GM21381 (cell line): Measurements from ENCODE around the gene CKM.
"Not testable (repeated sequence)": the region's sequence is repeated elsewhere in the genome, so short reads cannot be mapped to it uniquely, and the experiment has no call there.

Experiments
- ATAC-seq: cut with Tn5 transposase; IDR thresholded peaks from one replicate; pipeline ENCODE4 v1.9.1; 2021; ENCODE audit warnings: mild to moderate bottlenecking, moderate library complexity; ENCODE audit not compliant: unreplicated experiment

Gene CKM

DNA sequence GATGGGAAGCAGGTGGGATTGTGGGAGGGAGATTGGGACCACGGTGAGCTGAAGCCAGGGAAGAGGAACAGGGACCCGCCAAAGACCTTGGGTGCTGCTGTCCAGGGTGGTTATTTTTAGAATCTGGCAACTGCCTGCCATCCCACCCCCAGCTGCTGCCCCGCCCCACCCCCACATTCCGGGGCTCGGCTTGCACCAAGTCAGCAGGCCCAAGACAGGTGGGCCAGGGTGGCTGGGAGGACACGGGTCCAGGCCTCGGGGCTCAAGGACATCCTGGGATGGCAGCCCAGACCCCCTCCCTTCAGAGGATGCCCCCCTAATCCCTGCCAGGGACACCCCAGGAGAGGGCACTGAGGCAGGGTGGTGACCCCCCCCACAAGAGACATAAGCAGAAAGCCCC, 827 bp downstream of the CKM start:
- ATAC-seq: no peak

DNA sequence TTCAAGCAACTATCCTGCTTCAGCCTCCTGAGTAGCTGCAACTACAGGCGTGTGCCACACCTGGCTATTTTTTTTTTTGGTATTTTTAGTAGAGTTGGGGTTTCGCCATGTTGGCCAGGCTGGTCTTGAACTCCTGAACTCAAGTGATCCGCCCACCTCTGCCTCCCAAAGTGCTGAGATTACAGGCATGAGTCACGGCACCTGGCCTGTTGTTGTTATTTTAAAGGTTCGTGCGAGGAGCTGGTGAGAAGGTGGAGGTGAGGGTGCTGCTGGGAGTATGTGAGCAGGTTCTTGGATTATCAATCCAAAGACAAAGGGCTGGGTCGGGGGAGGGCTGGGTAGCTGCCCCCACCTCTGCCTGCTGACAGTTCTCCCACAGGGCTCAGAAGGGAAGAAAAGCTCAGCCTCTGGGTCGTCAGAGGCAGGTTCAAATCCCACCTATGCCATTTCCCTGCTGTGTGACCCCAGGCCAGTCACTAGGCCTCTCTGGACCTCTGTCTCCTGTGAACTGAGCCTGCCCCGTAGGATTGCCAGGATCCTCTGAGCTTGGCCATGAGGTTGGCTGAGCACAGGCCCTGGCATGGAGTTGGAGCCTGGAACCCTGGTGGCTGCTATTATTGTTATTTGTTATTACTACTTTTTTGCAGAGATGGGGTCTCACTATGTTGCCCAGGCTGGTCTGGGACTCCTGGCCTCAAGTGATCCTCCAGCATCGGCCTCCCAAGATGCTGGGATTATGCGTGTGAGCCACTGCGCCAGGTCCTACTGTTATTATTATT, 1.5 kb downstream of the CKM start:
- ATAC-seq: no peak

DNA sequence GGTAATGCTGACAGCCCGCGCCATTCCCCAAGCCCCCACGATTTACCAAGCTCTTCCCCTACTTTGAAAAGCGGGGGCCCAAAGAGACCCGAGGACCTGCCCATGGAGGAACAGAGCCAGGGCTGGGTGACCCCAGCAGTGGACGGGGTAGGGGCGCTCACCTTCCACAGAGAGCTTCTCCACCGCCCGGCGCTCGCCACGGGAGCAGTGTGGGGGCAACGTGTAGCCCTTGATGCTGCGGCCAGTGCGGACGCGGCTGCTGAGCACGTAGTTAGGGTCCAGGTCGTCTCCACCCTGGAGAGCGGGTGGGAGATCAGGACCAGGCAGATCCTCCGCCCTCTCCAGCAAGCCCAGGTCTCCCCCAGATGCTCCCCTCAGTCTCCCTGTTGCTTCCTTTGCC, 7.4 kb downstream of the CKM start:
- no peak for ATAC-seq

- ATAC-seq: no peak
Measured at GRCh38 chr19:45314708-45315245, 7.9 kb downstream of the CKM start.

- ATAC-seq: not testable (repeated sequence)
Measured at GRCh38 chr19:45312285-45312684, 10.4 kb downstream of the CKM start.

- no peak for ATAC-seq
Measured at GRCh38 chr19:45311621-45312020, 11.1 kb downstream of the CKM start.

DNA sequence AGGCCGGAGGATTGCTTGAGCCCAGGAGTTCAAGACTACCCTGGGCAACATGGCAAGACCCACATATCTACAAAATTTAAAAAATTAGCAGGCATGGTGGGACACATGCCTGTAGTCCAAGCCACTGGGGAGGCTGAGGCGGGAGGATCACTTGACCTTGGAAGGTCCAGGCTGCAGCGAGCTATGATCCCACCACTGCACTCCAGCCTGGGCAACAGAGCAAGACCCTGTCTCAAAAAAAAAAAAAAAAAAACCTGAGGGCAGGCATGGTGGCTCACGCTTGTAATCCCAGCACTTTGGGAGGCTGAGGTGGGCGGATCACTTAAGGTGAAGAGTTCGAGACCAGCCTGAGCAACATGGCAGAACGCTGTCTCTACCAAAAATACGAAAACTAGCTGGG, 13.4 kb downstream of the CKM start:
- not testable (repeated sequence) for ATAC-seq

GRCh38 chr19:45307361-45307760, 15.3 kb downstream of the CKM start:
- no peak for ATAC-seq

DNA sequence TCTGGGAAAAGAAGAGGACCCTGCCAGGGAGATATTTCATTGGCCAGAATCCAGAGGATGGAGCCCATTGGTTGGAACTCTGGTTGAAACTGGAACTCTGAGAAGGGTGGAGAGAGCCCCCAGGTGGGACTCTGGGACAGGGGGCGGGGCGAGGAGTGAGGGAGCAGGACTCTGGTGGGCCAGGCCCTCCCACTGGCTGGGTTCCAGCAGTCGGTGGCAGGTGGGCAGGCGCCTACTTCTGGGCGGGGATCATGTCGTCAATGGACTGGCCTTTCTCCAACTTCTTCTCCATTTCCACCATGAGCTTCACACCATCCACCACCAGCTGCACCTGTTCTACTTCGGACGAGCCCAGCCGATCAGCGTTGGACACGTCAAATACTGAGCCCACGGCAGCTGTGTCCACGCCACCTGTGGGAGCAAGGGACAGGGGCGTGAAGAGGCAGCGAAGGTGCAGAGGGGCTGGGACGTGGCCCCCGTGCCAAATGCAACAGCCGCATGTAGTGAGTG, 16.1 kb downstream of the CKM start:
- ATAC-seq: no peak

- ATAC-seq: no peak
Measured at GRCh38 chr19:45306040-45306439, 16.6 kb downstream of the CKM start.

GRCh38 chr19:45305421-45305820, 17.3 kb downstream of the CKM start:
- no peak for ATAC-seq

GRCh38 chr19:45305007-45305406, 17.7 kb downstream of the CKM start:
- ATAC-seq: no peak

DNA sequence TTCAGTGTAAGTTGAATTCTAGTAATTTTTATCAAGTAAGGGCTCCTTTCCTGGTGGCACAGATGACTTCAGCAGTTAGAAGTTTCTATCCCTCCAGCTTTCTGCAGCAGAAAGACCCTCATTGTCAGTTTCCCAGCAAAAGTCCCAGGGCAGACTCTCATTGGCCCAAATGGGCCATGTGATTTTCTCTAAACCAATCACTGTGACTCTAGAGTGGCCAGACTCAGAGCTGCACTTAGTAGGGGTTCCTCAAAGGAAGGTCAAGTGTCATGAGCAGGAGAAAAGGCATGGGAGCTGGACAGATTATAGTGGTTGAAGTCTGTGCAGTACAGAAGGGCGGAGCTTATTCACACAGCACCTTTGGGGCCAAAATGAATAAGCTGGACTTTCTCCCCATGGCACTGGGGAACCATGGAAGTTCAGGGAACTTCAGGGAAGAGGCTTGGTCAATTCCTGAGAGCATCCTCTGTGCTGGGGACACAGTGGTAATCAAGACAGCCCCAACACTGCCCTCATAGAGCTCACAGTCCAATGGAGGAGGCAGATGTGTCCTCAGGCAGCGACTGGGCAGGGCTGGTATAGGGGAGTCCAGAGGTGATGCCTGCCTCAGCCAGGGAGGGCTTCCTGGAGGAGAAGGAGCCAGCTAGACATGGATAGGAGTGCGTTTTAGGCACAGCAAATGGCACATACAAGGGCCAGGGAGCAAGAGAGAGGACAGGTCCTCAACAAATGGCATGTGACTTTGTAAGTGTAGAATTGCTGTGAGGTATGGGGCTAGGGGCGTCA, 18.3 kb downstream of the CKM start:
- no peak for ATAC-seq

- no peak for ATAC-seq
Measured at GRCh38 chr19:45303269-45304060, 19.2 kb downstream of the CKM start.

DNA sequence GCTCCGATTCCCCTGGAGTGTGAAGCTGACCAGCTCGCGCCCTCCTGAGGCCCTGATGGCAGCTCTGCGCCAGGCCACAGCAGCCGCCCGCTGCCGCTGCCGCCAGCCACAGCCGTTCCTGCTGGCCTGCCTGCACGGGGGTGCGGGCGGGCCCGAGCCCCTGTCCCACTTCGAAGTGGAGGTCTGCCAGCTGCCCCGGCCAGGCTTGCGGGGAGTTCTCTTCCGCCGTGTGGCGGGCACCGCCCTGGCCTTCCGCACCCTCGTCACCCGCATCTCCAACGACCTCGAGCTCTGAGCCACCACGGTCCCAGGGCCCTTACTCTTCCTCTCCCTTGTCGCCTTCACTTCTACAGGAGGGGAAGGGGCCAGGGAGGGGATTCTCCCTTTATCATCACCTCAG, 20.3 kb downstream of the CKM start:
- ATAC-seq: no peak

DNA sequence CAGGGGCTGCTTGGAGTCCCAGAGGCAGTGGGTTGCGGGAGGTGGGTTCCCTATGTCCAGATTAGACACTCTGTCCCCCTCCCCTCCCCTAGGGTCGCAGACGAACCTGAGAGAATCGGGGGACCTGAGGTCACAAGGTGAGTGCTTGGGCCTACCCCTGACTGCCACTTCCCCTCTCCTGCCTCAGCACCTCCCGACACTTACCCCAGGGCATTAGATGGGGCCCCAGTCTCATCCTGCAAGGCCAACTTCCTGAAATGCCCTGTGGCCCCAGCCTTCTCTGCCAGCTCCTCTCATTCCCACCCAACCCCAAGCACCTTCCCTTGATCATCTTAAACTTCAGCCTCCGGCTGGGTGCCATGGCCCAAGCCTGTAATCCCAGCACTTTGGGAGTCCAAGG, 23.0 kb downstream of the CKM start:
- no peak for ATAC-seq

GRCh38 chr19:45298264-45298663, 24.4 kb downstream of the CKM start:
- no peak for ATAC-seq

GRCh38 chr19:45297674-45298073, 25.0 kb downstream of the CKM start:
- ATAC-seq: no peak

- ATAC-seq: no peak
Measured at GRCh38 chr19:45296355-45296754, 26.3 kb downstream of the CKM start.

- ATAC-seq: no peak
Measured at GRCh38 chr19:45295873-45296272, 26.8 kb downstream of the CKM start.
